ENCODE data around the gene SLC12A5. TPM values are rescaled to one million over a fixed set of nuclear protein-coding genes. Genes with fewer than 3 reads are reported as not detected.

Gene SLC12A5
- total and polyA plus RNA-seq, 2 experiments from 2014 or later: 0.55 TPM; not detected in 1

- 45 to 49% methylated on average over 4 of the region's 4 CpGs for WGBS, 2 experiments (ENCODE audit: low coverage in 1 of 2, low lambda C conversion rate in 2 of 2, missing lambda C conversion rate in 2 of 2)
- H3K9me2 ChIP-seq (ENCODE audit: insufficient read depth): no peaks in the 10 kb centered on the region
- no peak overlapping the region for H3K4me2 ChIP-seq (ENCODE audit: unreplicated experiment)
- H3K79me2 ChIP-seq (ENCODE audit: insufficient read depth): no peaks in the 10 kb centered on the region
- H3K9ac ChIP-seq: no peak overlapping the region
- no peaks in the 10 kb centered on the region for H3K4me1 ChIP-seq (ENCODE audit: insufficient read depth)
- H3K4me3 ChIP-seq: no peak overlapping the region
- no peaks in the 10 kb centered on the region for H3F3A ChIP-seq (ENCODE audit: insufficient read depth)
- no peak overlapping the region for H3K27ac ChIP-seq
- H3K27me3 ChIP-seq (replicated peaks; ENCODE audit: insufficient read depth): peaks cover 32% of the 10 kb centered on the region
- H2AFZ ChIP-seq: no peak overlapping the region
- H3K36me3 ChIP-seq (ENCODE audit: low read depth): no peaks in the 10 kb centered on the region
- TF ChIP-seq EZH2 (IDR thresholded peaks at IDR 0.05; ENCODE audit: insufficient read depth, poor library complexity, severe bottlenecking): no peak
- in situ Hi-C loops (cut with MboI): loop anchor here (25.0 kb wide), 1 partner anchor 292 kb away; the partner anchor contains the start of gene CDH22
- H4K20me1 ChIP-seq (ENCODE audit: insufficient read depth): no peaks in the 10 kb centered on the region
- no peak for DNase-seq
- no peaks in the 10 kb centered on the region for H3K9me3 ChIP-seq (ENCODE audit: low read depth)
Observed at GRCh38 chr20:46020555-46020954, 8.5 kb upstream of the SLC12A5 start.

GRCh38 chr20:46021361-46022359 is 7.4 kb upstream of the SLC12A5 start:
- H2AFZ ChIP-seq: no peak overlapping the region

GRCh38 chr20:46022411-46023147 is 6.4 kb upstream of the SLC12A5 start:
- H3K27me3 ChIP-seq (replicated peaks; ENCODE audit: insufficient read depth): peaks cover 28% of the 10 kb centered on the region
- H3K9me2 ChIP-seq (ENCODE audit: insufficient read depth): no peaks in the 10 kb centered on the region
- H3K27ac ChIP-seq: no peak overlapping the region
- H2AFZ ChIP-seq: peak overlapping the region; percentile 41; the same call in 1 of the 2 replicates
- no peaks in the 10 kb centered on the region for H3K36me3 ChIP-seq (ENCODE audit: low read depth)
- no peaks in the 10 kb centered on the region for H3K79me2 ChIP-seq (ENCODE audit: insufficient read depth)
- no peaks in the 10 kb centered on the region for H3K9me3 ChIP-seq (ENCODE audit: low read depth)
- no peaks in the 10 kb centered on the region for H3F3A ChIP-seq (ENCODE audit: insufficient read depth)
- H3K4me1 ChIP-seq (ENCODE audit: insufficient read depth): no peaks in the 10 kb centered on the region
- H3K4me3 ChIP-seq: peak overlapping the region; percentile 52
- H3K9ac ChIP-seq: no peak overlapping the region
- in situ Hi-C loops (cut with MboI): loop anchor here (25.0 kb wide), 1 partner anchor 290 kb away; the partner anchor contains the start of gene CDH22
- no peaks in the 10 kb centered on the region for H4K20me1 ChIP-seq (ENCODE audit: insufficient read depth)
- 1 to 2% methylated on average over 19 to 37 of the region's 37 CpGs for WGBS, 2 experiments (ENCODE audit: low coverage in 1 of 2, low lambda C conversion rate in 2 of 2, missing lambda C conversion rate in 2 of 2)
- H3K4me2 ChIP-seq (ENCODE audit: unreplicated experiment): peak overlapping the region; percentile 57
- TF ChIP-seq EZH2 (IDR thresholded peaks at IDR 0.05; ENCODE audit: insufficient read depth, poor library complexity, severe bottlenecking): no peak
- no peak for TF ChIP-seq EZH2phosphoT487 (IDR thresholded peaks at IDR 0.05; ENCODE audit: insufficient read depth, low read depth)
- DNase-seq: peak; percentile 33

More at GRCh38 chr20:46021361-46022359, 7.4 kb upstream of the SLC12A5 start:
- H3K9me3 ChIP-seq (ENCODE audit: low read depth): no peaks in the 10 kb centered on the region
- H3K27me3 ChIP-seq (replicated peaks; ENCODE audit: insufficient read depth): peaks cover 32% of the 10 kb centered on the region
- no peaks in the 10 kb centered on the region for H3K9me2 ChIP-seq (ENCODE audit: insufficient read depth)
- H3K4me2 ChIP-seq (ENCODE audit: unreplicated experiment): peak overlapping the region; percentile 12
- TF ChIP-seq EZH2 (IDR thresholded peaks at IDR 0.05; ENCODE audit: insufficient read depth, poor library complexity, severe bottlenecking) (no peak), EZH2phosphoT487 (IDR thresholded peaks at IDR 0.05; ENCODE audit: insufficient read depth, low read depth) (no peak)
- peak; percentile 27 for DNase-seq
- in situ Hi-C loops (cut with MboI): loop anchor here (25.0 kb wide), 1 partner anchor 291 kb away; the partner anchor contains the start of gene CDH22
- H3F3A ChIP-seq (ENCODE audit: insufficient read depth): no peaks in the 10 kb centered on the region
- no peaks in the 10 kb centered on the region for H4K20me1 ChIP-seq (ENCODE audit: insufficient read depth)
- WGBS, 2 experiments (ENCODE audit: low coverage in 1 of 2, low lambda C conversion rate in 2 of 2, missing lambda C conversion rate in 2 of 2): 9 to 25% methylated on average over 20 to 49 of the region's 71 CpGs
- H3K27ac ChIP-seq: no peak overlapping the region
- H3K9ac ChIP-seq: no peak overlapping the region
- H3K79me2 ChIP-seq (ENCODE audit: insufficient read depth): no peaks in the 10 kb centered on the region
- H3K36me3 ChIP-seq (ENCODE audit: low read depth): no peaks in the 10 kb centered on the region
- 0 out of 2 replicates have a peak overlapping the region, but pooled peaks have one; percentile 29 for H3K4me3 ChIP-seq
- no peaks in the 10 kb centered on the region for H3K4me1 ChIP-seq (ENCODE audit: insufficient read depth)

- Histone ChIP-seq H3K79me2 (ENCODE audit: insufficient read depth) (no peaks in the 10 kb centered on the region), H3K4me1 (ENCODE audit: insufficient read depth) (no peaks in the 10 kb centered on the region), H3K36me3 (ENCODE audit: low read depth) (no peaks in the 10 kb centered on the region), H3K9me2 (ENCODE audit: insufficient read depth) (no peaks in the 10 kb centered on the region), H3K9ac (no peak overlapping the region), H3K9me3 (ENCODE audit: low read depth) (no peaks in the 10 kb centered on the region), H2AFZ (no peak overlapping the region), H3F3A (ENCODE audit: insufficient read depth) (no peaks in the 10 kb centered on the region), H3K27me3 (replicated peaks; ENCODE audit: insufficient read depth) (peaks cover 28% of the 10 kb centered on the region), H3K4me2 (ENCODE audit: unreplicated experiment) (no peak overlapping the region), H4K20me1 (ENCODE audit: insufficient read depth) (no peaks in the 10 kb centered on the region), H3K4me3 (no peak overlapping the region), H3K27ac (no peak overlapping the region)
- 32 to 35% methylated on average over 8 of the region's 8 CpGs for WGBS, 2 experiments (ENCODE audit: low coverage in 1 of 2, low lambda C conversion rate in 2 of 2, missing lambda C conversion rate in 2 of 2)
- TF ChIP-seq EZH2phosphoT487 (IDR thresholded peaks at IDR 0.05; ENCODE audit: insufficient read depth, low read depth) (no peak), EZH2 (IDR thresholded peaks at IDR 0.05; ENCODE audit: insufficient read depth, poor library complexity, severe bottlenecking) (no peak)
- in situ Hi-C loops (cut with MboI): loop anchor here (25.0 kb wide), 1 partner anchor 289 kb away; the partner anchor contains the start of gene CDH22
- no peak for DNase-seq
Observed at GRCh38 chr20:46023148-46023484, 5.9 kb upstream of the SLC12A5 start.
